ENCODE measurements around the gene RIPOR3. TPM values are rescaled to one million over a fixed set of nuclear protein-coding genes. Genes with fewer than 3 reads are reported as not detected.

RIPOR3 gene
- total RNA-seq, 2 experiments from 2014 or later, result not detected

GRCh38 chr20:50591233-50591852, 100.0 kb downstream of the RIPOR3 start:
- POLR2A ChIA-PET, result no interaction called here
- no peaks in the 10 kb centered on the region for H3K4me1 Mint-ChIP-seq (ENCODE audit: low read depth)
- CTCF ChIA-PET, result interaction anchor here (1.1 to 1.5 kb wide), 2 partner anchors 17 to 108 kb away, joined by 3 to 5 read pairs; no protein-coding TSS in a partner anchor
- peaks cover 8% of the 10 kb centered on the region for H3K36me3 Mint-ChIP-seq (ENCODE audit: low read depth)
- no peaks in the 10 kb centered on the region for H3K9me3 Mint-ChIP-seq (ENCODE audit: insufficient read depth)
- DNase-seq, result no peak
- H3K27ac Mint-ChIP-seq, result no peak overlapping the region
- no peak overlapping the region for H3K4me3 Mint-ChIP-seq
- no peaks in the 10 kb centered on the region for H3K27me3 Mint-ChIP-seq (ENCODE audit: low read depth)
- no peak for ATAC-seq

- POLR2A ChIA-PET, result interaction anchor here (1.1 kb wide), 1 partner anchor 29 kb away, joined by 3 read pairs; no protein-coding TSS in a partner anchor
- Mint-ChIP-seq H3K36me3 (ENCODE audit: low read depth) (peaks cover 17% of the 10 kb centered on the region), H3K27ac (no peak overlapping the region), H3K4me1 (ENCODE audit: low read depth) (no peaks in the 10 kb centered on the region), H3K4me3 (no peak overlapping the region), H3K9me3 (ENCODE audit: insufficient read depth) (no peaks in the 10 kb centered on the region), H3K27me3 (ENCODE audit: low read depth) (no peaks in the 10 kb centered on the region)
- no peak for DNase-seq
- ATAC-seq, result no peak
- CTCF ChIA-PET, result no interaction called here
Observed at GRCh38 chr20:50590348-50590664, 101.0 kb downstream of the RIPOR3 start.

GRCh38 chr20:50589548-50590347, 101.6 kb downstream of the RIPOR3 start:
- CTCF ChIA-PET, result interaction anchor here (1.6 to 2.1 kb wide), 6 partner anchors 8 to 403 kb away, joined by 3 to 19 read pairs (median 8); no protein-coding TSS in a partner anchor
- Mint-ChIP-seq H3K4me1 (ENCODE audit: low read depth) (no peaks in the 10 kb centered on the region), H3K27me3 (ENCODE audit: low read depth) (no peaks in the 10 kb centered on the region), H3K36me3 (ENCODE audit: low read depth) (peaks cover 22% of the 10 kb centered on the region), H3K9me3 (ENCODE audit: insufficient read depth) (no peaks in the 10 kb centered on the region), H3K4me3 (no peak overlapping the region), H3K27ac (no peak overlapping the region)
- POLR2A ChIA-PET, result interaction anchor here (1.1 kb wide), 1 partner anchor 28 kb away, joined by 3 read pairs; no protein-coding TSS in a partner anchor
- no peak for DNase-seq
- ATAC-seq, result no peak

- Mint-ChIP-seq H3K4me1 (ENCODE audit: low read depth) (peaks cover 3% of the 10 kb centered on the region), H3K27ac (no peak overlapping the region), H3K27me3 (ENCODE audit: low read depth) (no peaks in the 10 kb centered on the region), H3K9me3 (ENCODE audit: insufficient read depth) (no peaks in the 10 kb centered on the region), H3K36me3 (ENCODE audit: low read depth) (peaks cover 32% of the 10 kb centered on the region), H3K4me3 (no peak overlapping the region)
- DNase-seq (peak; percentile 80), ATAC-seq (peak; percentile 69)
- ChIA-PET CTCF (interaction anchor here (0.6 to 2.1 kb wide), 36 partner anchors 9 to 468 kb away, joined by 3 to 19 read pairs (median 4); no protein-coding TSS in a partner anchor), POLR2A (no interaction called here)
Observed at GRCh38 chr20:50588034-50588736, 103.2 kb downstream of the RIPOR3 start.

- no peak overlapping the region for H3K4me3 Mint-ChIP-seq
- ChIA-PET POLR2A (no interaction called here), CTCF (interaction anchor here (0.6 to 2.1 kb wide), 26 partner anchors 10 to 467 kb away, joined by 3 to 19 read pairs (median 4); no protein-coding TSS in a partner anchor)
- H3K27me3 Mint-ChIP-seq (ENCODE audit: low read depth), result no peaks in the 10 kb centered on the region
- H3K27ac Mint-ChIP-seq, result no peak overlapping the region
- H3K4me1 Mint-ChIP-seq (ENCODE audit: low read depth), result peaks cover 3% of the 10 kb centered on the region
- DNase-seq (no peak), ATAC-seq (no peak)
- H3K9me3 Mint-ChIP-seq (ENCODE audit: insufficient read depth), result no peaks in the 10 kb centered on the region
- H3K36me3 Mint-ChIP-seq (ENCODE audit: low read depth), result peaks cover 40% of the 10 kb centered on the region
Observed at GRCh38 chr20:50587291-50587961, 103.9 kb downstream of the RIPOR3 start.

- H3K27ac Mint-ChIP-seq, result no peak overlapping the region
- ChIA-PET CTCF (interaction anchor here (0.8 to 1.5 kb wide), 5 partner anchors 10 to 163 kb away, joined by 3 to 4 read pairs (median 3); no protein-coding TSS in a partner anchor), POLR2A (no interaction called here)
- ATAC-seq (no peak), DNase-seq (no peak)
- no peaks in the 10 kb centered on the region for H3K27me3 Mint-ChIP-seq (ENCODE audit: low read depth)
- peaks cover 3% of the 10 kb centered on the region for H3K4me1 Mint-ChIP-seq (ENCODE audit: low read depth)
- H3K4me3 Mint-ChIP-seq, result no peak overlapping the region
- no peaks in the 10 kb centered on the region for H3K9me3 Mint-ChIP-seq (ENCODE audit: insufficient read depth)
- H3K36me3 Mint-ChIP-seq (ENCODE audit: low read depth), result peaks cover 46% of the 10 kb centered on the region
Observed at GRCh38 chr20:50586531-50587232, 104.7 kb downstream of the RIPOR3 start.

GRCh38 chr20:50585678-50586077, 105.7 kb downstream of the RIPOR3 start:
- H3K9me3 Mint-ChIP-seq (ENCODE audit: insufficient read depth), result no peaks in the 10 kb centered on the region
- DNase-seq (no peak), ATAC-seq (no peak)
- POLR2A ChIA-PET, result interaction anchor here (0.8 kb wide), 1 partner anchor 85 kb away, joined by 3 read pairs; no protein-coding TSS in a partner anchor
- no peaks in the 10 kb centered on the region for H3K27me3 Mint-ChIP-seq (ENCODE audit: low read depth)
- H3K4me3 Mint-ChIP-seq, result no peak overlapping the region
- H3K4me1 Mint-ChIP-seq (ENCODE audit: low read depth), result peaks cover 3% of the 10 kb centered on the region
- H3K27ac Mint-ChIP-seq, result no peak overlapping the region
- CTCF ChIA-PET, result interaction anchor here (1.5 to 2.0 kb wide), 2 partner anchors 9 to 121 kb away, joined by 4 to 7 read pairs; no protein-coding TSS in a partner anchor
- H3K36me3 Mint-ChIP-seq (ENCODE audit: low read depth), result peaks cover 53% of the 10 kb centered on the region

GRCh38 chr20:50585214-50585613, 106.1 kb downstream of the RIPOR3 start:
- ATAC-seq (no peak), DNase-seq (no peak)
- CTCF ChIA-PET, result interaction anchor here (0.6 to 2.0 kb wide), 5 partner anchors 9 to 606 kb away, joined by 3 to 7 read pairs (median 3); no protein-coding TSS in a partner anchor
- H3K27ac Mint-ChIP-seq, result no peak overlapping the region
- POLR2A ChIA-PET, result interaction anchor here (0.8 kb wide), 1 partner anchor 85 kb away, joined by 3 read pairs; no protein-coding TSS in a partner anchor
- H3K36me3 Mint-ChIP-seq (ENCODE audit: low read depth), result peaks cover 57% of the 10 kb centered on the region
- no peaks in the 10 kb centered on the region for H3K27me3 Mint-ChIP-seq (ENCODE audit: low read depth)
- H3K4me3 Mint-ChIP-seq, result no peak overlapping the region
- no peaks in the 10 kb centered on the region for H3K9me3 Mint-ChIP-seq (ENCODE audit: insufficient read depth)
- H3K4me1 Mint-ChIP-seq (ENCODE audit: low read depth), result peaks cover 3% of the 10 kb centered on the region

- DNase-seq (no peak), ATAC-seq (no peak)
- Mint-ChIP-seq H3K4me1 (ENCODE audit: low read depth) (peaks cover 3% of the 10 kb centered on the region), H3K27ac (no peak overlapping the region), H3K36me3 (ENCODE audit: low read depth) (peaks cover 62% of the 10 kb centered on the region), H3K27me3 (ENCODE audit: low read depth) (no peaks in the 10 kb centered on the region), H3K9me3 (ENCODE audit: insufficient read depth) (no peaks in the 10 kb centered on the region), H3K4me3 (no peak overlapping the region)
- ChIA-PET POLR2A (interaction anchor here (0.8 kb wide), 1 partner anchor 84 kb away, joined by 3 read pairs; no protein-coding TSS in a partner anchor), CTCF (interaction anchor here (0.6 to 2.0 kb wide), 5 partner anchors 10 to 605 kb away, joined by 3 to 7 read pairs (median 3); no protein-coding TSS in a partner anchor)
Observed at GRCh38 chr20:50584687-50585086, 106.7 kb downstream of the RIPOR3 start.

- Mint-ChIP-seq H3K36me3 (ENCODE audit: low read depth) (peaks cover 73% of the 10 kb centered on the region), H3K4me3 (no peak overlapping the region), H3K4me1 (ENCODE audit: low read depth) (peaks cover 3% of the 10 kb centered on the region), H3K9me3 (ENCODE audit: insufficient read depth) (no peaks in the 10 kb centered on the region), H3K27ac (no peak overlapping the region), H3K27me3 (ENCODE audit: low read depth) (no peaks in the 10 kb centered on the region)
- DNase-seq (no peak), ATAC-seq (no peak)
- ChIA-PET POLR2A (no interaction called here), CTCF (interaction anchor here (0.8 to 2.0 kb wide), 2 partner anchors 99 to 119 kb away, joined by 3 to 7 read pairs; no protein-coding TSS in a partner anchor)
Observed at GRCh38 chr20:50583442-50584150, 107.7 kb downstream of the RIPOR3 start.

Data from activated CD8-positive, alpha-beta T cell treated with anti-CD3 and anti-CD28 coated beads, Interleukin-2, amount 10 ng/mL, durations not matched to agents 7 days and 5 days (primary cell).